GM12872 (cell line): Measurements from ENCODE around the gene LAMA2.

Experiments used
- TF ChIP-seq, protein P1 (sequence below): IDR thresholded peaks from 3 replicates; pipeline ENCODE4 v1.5.1; 2011; ENCODE audit warnings: low read depth, mild to moderate bottlenecking, low read length, moderate library complexity; ENCODE audit not compliant: insufficient read depth

The LAMA2 gene

GRCh38 chr6:129494099-129494498 lies 611.2 kb downstream of the LAMA2 start:
- TF ChIP-seq, protein P1, sequence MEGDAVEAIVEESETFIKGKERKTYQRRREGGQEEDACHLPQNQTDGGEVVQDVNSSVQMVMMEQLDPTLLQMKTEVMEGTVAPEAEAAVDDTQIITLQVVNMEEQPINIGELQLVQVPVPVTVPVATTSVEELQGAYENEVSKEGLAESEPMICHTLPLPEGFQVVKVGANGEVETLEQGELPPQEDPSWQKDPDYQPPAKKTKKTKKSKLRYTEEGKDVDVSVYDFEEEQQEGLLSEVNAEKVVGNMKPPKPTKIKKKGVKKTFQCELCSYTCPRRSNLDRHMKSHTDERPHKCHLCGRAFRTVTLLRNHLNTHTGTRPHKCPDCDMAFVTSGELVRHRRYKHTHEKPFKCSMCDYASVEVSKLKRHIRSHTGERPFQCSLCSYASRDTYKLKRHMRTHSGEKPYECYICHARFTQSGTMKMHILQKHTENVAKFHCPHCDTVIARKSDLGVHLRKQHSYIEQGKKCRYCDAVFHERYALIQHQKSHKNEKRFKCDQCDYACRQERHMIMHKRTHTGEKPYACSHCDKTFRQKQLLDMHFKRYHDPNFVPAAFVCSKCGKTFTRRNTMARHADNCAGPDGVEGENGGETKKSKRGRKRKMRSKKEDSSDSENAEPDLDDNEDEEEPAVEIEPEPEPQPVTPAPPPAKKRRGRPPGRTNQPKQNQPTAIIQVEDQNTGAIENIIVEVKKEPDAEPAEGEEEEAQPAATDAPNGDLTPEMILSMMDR: no peak

- TF ChIP-seq, protein P1: no peak
These were observed 611.6 kb downstream of the LAMA2 start for GRCh38 chr6:129494586-129494985.

GRCh38 chr6:129495652-129496051 lies 612.7 kb downstream of the LAMA2 start:
- TF ChIP-seq, protein P1: no peak

DNA sequence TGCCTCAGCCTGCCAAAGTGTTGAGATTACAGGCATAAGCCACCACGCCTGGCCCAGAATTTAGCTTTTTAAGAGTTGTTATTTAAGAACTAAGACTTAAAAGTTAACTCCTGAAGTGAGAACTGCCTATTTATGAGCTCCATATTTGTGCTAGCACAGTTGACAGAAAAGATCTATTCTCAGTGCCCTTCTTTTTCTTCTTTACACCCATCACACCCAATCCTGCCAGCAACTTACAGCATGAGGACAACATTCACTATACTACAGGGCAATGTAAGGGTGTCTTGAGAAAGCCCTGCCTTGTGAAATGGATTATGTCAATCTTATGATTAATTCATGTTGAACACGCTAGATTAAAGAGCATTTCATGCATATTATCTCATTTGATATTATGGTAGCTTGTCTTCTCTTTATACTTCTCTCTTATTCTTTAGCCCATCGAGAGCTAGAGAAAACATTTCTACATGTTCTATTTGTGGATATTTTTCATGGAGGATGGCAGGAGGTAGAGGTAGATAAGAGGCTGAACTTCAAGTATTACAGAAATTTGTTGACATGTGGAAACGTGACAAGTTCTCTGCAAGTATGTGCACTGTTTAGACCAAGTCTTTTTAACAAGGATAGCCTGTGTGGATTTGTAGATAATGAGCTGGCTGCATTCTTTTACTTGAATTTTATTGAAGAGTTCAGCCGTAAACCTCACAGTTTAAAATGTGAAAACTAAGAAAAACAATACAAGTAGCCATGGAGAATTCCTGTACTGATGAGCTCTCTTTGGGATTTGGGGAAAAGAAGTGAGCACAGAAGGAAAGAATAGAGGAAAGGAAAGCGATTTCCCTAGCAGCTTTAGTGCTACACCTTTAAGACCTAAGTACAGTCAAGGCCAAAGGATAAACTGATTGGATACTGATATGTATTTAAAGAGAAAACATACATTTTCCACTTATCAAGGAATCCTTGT lies 614.8 kb downstream of the LAMA2 start:
- TF ChIP-seq, protein P1: no peak

GRCh38 chr6:129498541-129498940 lies 615.6 kb downstream of the LAMA2 start:
- TF ChIP-seq, protein P1: no peak

GRCh38 chr6:129498950-129499842 lies 616.3 kb downstream of the LAMA2 start:
- TF ChIP-seq, protein P1: peak; percentile 40

- TF ChIP-seq, protein P1: no peak
These were observed 616.9 kb downstream of the LAMA2 start for GRCh38 chr6:129499843-129500219.
